ENCODE results near the gene PRAMEF33.
"Not testable (repeated sequence)": the region's sequence is repeated elsewhere in the genome, so short reads cannot be mapped to it uniquely, and the experiment has no call there.

- TF ChIP-seq, protein P1, sequence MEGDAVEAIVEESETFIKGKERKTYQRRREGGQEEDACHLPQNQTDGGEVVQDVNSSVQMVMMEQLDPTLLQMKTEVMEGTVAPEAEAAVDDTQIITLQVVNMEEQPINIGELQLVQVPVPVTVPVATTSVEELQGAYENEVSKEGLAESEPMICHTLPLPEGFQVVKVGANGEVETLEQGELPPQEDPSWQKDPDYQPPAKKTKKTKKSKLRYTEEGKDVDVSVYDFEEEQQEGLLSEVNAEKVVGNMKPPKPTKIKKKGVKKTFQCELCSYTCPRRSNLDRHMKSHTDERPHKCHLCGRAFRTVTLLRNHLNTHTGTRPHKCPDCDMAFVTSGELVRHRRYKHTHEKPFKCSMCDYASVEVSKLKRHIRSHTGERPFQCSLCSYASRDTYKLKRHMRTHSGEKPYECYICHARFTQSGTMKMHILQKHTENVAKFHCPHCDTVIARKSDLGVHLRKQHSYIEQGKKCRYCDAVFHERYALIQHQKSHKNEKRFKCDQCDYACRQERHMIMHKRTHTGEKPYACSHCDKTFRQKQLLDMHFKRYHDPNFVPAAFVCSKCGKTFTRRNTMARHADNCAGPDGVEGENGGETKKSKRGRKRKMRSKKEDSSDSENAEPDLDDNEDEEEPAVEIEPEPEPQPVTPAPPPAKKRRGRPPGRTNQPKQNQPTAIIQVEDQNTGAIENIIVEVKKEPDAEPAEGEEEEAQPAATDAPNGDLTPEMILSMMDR (conservative IDR thresholded peaks at IDR 0.05; ENCODE audit: low read length), result not testable (repeated sequence)
- TF ChIP-seq EZH2phosphoT487 (IDR thresholded peaks at IDR 0.05; ENCODE audit: borderline replicate concordance), result not testable (repeated sequence)
Measured at GRCh38 chr1:13289030-13289429, 14.3 kb upstream of the PRAMEF33 start.

Data from Loucy (cell line).